GM12875 (cell line): Measurements from ENCODE around the gene TIMP3.

ENCODE experiments used
- H3K4me3 ChIP-seq: one replicate; pipeline ENCODE4 v1.5.1; 2011; ENCODE audit warnings: low read depth, low read length, control low read depth
- CTCF ChIP-seq: IDR thresholded peaks from 2 replicates; pipeline ENCODE4 v1.5.1; 2011; ENCODE audit warnings: low read depth, mild to moderate bottlenecking, control low read depth, inconsistent platforms, low read length, moderate library complexity, borderline replicate concordance; ENCODE audit not compliant: insufficient read depth

Gene TIMP3

GRCh38 chr22:32909581-32910428 is 108.3 kb downstream of the TIMP3 start:
- no peak overlapping the region for H3K4me3 ChIP-seq
- TF ChIP-seq CTCF: no peak

GRCh38 chr22:32910429-32910772 is 108.9 kb downstream of the TIMP3 start:
- no peak for TF ChIP-seq CTCF
- H3K4me3 ChIP-seq: no peak overlapping the region

GRCh38 chr22:32911503-32911902 is 110.0 kb downstream of the TIMP3 start:
- TF ChIP-seq CTCF: no peak
- no peak overlapping the region for H3K4me3 ChIP-seq
